Left colon (tissue), 2 donors: ENCODE data around the gene MRNIP. TPM values are rescaled to one million over a fixed set of nuclear protein-coding genes. Genes with fewer than 3 reads are reported as not detected.

Experiments
- ATAC-seq: fragments of 200-7000 bp; cut with Tn5 transposase; one replicate; pipeline ENCODE4 v1.9.1; 2020; ENCODE audit warnings: mild to moderate bottlenecking, moderate library complexity
- DNase-seq, 2 donors: peaks; one replicate each; pipeline ENCODE4 v3.0.0-alpha.2; 2020
- intact Hi-C, 2 donors: fragments of 100-400 bp; cut with DNase I in 1 of 2; cut with micrococcal nuclease in 1 of 2; formaldehyde crosslinking; loops; one replicate each; pipeline versions ENCODE4 v1.11.2 to v1.14.0; 2022; cut with DNase I, micrococcal nuclease
- total RNA-seq, 2 donors: library from RNA; stranded (reverse); fragmentation: NEBNext Ultra II Directional; extraction: Animal tissue kit (Norgen Biotek cat#: 25700); gene quantifications; one replicate each; pipeline ENCODE4 v1.2.1, GENCODE V29; 2021
- donor health status: DM: no; HTN: no; CAD: no.
- donor health status: DM: yes; HTN: yes; CAD: no.

Gene MRNIP
- total RNA-seq, 2 donors from 2014 or later = 16.6 to 18.9 TPM

DNA sequence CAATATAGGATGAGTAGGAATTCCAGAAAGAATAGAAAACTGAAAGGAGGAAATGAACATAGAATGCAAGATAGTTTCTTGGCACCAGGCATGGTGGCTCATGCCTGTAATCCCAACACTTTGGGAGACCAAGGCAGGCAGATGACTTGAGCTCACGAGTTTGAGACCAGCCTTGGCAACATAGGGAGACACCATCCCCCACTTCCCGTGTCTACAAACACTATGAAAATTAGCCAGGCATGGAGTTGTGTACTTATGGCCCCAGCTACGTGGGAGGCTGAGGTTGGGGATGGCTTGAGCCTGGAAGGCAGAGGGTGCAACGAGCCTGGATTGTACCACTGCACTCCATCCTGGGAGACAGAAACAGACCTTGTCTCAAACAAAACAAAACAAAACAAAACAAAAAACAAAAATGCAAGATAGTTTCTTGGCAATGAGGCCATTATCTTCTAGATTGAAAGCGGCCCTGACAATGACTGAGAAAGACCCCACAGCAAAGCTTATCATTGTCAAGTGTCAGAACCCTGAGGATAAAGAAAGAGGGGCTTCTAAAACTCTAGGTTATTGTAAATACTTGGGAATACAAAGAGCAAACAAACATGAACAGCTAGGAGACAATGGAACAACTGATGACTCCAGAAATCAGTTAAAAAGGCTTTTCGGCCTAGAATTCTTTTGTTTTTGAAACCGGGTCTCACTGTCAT is 28.7 kb downstream of the MRNIP start:
- ATAC-seq = no peak
- no peak for DNase-seq

DNA sequence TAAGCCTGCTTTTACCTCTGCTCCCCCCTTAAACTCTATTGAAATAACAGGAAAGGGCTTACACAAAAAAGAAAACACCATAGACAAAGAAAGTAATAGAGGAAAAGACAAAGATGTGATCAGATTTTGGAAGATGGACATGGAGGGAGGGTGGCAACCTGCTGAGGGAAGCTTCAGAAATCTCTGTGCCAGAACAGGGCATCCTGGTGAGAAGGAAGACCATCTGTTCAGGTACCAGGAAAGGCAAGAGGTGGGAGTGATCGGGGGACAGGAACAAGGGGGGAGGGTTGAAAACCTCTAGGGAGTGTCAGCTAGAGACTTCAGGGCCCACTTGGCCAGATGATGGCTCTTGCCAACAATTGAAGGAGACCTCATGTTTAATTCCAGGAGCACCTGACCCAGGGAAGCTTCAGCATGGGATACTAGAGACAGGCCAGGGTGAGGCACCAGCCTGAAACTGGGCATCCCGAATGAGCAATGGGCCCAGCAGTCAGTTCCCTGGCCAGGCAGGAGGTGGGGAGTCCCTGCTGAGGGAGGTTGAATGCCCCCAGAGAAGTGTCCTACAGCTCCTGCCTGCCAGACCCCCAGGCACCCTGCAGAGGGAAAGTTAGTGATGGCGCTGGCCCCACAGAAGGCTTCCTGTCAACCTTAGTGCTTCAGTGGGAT is 29.7 kb downstream of the MRNIP start:
- no peak for ATAC-seq
- intact Hi-C loops = no loop called here
- DNase-seq = no peak

More for the DNA sequence above, 28.7 kb downstream of the MRNIP start:
- intact Hi-C loops = no loop called here

DNA sequence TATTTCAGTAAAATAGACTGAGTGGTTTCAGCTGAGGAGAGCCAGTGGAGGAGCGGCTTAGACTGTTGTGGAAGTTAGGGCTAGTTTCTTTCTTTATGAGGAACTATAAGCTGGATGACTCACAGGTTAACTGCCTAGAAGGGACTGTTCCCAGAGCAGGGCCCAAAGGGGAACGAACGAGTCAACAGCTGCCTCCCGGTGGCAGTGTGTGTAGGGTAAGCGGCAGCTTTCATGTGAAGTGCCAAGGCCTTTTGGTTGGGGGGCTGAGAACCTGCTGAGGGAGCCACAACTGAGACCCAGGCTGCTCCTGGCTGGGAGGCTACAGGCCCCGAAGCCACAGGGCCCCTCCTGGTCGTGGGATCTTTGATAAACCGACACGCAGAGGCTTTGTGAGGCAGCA is 30.9 kb downstream of the MRNIP start:
- peak; percentile 72 to 84 for DNase-seq
- ATAC-seq = peak; percentile 86
- intact Hi-C loops = no loop called here

DNA sequence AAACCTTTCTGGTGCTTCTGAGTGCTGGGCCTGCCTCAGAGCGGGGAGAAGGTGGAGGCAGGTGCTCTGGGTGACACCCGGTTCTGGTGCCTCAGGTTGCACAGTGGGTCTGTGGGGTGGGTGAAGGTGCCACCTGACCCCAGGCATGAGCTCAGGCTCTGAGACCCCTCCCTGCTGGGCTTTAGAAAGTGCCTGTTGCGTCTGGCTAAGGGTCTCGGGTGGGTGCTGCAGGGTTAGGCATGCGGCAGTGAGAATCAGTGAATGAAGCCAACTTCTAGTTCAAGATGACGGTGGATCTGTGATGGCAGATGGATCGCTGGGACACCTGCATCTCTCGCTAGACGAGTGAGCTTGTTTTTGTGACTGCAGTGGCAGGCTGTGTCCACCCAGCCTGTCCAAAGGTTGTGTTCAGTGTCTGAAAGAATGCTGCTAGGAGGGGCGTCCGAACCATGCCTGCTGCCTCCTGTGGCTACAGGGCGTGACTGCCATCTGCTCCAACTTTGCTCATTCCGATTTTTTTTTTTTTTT is 32.9 kb downstream of the MRNIP start:
- DNase-seq (peak; percentile 67 to 84), ATAC-seq (peak; percentile 65)
- intact Hi-C loops = no loop called here

DNA sequence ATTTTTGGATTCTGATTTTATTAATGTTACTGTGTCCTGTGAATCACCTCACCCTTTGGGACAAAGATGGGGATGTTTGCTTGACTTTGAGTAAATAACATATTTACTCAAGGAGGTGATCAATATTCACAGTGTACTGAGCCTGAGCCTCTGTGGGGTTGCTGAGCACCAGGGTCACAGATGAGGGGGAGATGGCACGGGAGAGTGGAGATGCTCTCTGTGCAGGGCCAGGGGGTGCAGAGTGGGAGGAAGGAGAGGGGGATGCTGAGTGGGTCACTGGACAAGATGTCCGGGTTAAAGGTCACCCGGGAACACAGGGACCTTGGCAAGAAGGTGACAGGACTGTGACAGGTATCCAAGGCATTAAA is 33.9 kb downstream of the MRNIP start:
- ATAC-seq (no peak), DNase-seq (no peak)
- intact Hi-C loops = no loop called here

DNA sequence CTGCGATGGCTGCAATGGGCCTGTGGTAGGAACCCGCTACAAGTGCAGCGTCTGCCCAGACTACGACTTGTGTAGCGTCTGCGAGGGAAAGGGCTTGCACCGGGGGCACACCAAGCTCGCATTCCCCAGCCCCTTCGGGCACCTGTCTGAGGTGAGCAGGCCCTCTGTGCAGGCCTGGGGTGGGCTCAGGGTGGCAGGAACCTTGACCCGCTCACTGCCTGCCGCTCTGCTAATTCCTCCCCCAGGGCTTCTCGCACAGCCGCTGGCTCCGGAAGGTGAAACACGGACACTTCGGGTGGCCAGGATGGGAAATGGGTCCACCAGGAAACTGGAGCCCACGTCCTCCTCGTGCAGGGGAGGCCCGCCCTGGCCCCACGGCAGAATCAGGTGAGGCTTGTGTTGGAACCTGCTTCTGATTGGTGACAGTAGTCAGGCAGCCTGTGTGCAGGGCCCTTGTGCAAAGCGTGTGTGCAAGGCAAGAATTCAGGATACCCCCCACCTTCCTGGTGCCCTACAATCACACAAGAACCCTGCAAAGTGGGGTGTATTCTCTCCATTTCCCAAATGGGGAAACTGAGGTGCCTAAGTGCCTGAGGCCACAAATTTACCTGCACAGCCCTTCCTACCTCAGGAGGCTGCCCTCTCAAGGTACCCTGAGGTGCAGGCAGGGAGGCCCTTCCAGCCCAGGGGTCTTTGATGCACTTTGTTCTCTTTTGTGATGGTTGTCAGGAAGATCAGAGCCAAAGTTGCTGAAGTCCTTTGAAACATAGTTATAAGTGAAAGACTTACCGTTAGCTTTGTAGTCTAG is 34.5 kb downstream of the MRNIP start:
- intact Hi-C loops = no loop called here
- DNase-seq (no peak), ATAC-seq (no peak)

DNA sequence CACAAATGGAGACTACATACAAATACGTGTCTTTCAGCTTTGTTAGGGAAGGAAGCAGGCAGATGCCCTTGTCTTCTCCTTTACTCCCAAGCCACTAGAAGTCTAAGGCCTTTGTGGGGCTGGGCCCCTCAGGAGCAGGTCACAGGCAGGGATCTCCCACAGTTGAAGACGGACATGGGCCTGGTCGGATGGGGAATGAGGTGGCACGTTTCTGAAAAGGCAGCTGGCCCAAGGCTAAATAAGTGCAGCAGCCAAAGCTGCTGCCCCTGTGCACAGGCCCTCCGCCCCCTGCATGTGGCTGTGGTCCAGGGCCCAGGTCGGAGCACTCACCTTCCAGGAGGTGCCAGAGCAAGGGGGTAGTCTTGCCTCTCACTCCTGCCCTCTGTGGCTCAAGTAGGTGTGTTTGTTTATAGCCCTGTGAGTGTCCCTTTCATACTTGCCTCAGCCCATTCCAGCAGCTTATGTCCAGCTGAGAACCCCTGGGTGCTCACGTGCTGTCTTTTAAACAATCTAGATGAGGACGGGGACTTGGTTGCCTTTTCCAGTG is 36.1 kb downstream of the MRNIP start:
- ATAC-seq (no peak), DNase-seq (peak in 1 of 2 donors; percentile 16)
- intact Hi-C loops = no loop called here

DNA sequence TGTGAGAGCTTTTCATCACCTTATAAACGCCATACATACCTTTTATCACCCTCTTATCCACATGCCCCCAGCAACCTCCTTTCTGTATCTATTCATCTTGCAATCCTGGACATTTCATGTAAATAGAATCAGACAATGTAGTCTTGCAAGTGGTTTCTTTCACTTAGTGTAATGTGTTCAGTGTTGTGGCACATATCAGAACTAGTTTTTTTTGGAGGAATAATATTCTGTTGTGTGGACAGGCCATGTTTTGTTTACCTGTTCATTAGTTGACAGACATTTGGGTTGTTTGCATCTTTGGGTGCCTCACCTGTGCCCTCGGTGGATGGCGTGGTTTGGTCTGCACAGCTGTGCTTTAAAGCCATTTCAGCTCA is 36.6 kb downstream of the MRNIP start:
- ATAC-seq = no peak
- intact Hi-C loops = no loop called here
- DNase-seq = no peak

DNA sequence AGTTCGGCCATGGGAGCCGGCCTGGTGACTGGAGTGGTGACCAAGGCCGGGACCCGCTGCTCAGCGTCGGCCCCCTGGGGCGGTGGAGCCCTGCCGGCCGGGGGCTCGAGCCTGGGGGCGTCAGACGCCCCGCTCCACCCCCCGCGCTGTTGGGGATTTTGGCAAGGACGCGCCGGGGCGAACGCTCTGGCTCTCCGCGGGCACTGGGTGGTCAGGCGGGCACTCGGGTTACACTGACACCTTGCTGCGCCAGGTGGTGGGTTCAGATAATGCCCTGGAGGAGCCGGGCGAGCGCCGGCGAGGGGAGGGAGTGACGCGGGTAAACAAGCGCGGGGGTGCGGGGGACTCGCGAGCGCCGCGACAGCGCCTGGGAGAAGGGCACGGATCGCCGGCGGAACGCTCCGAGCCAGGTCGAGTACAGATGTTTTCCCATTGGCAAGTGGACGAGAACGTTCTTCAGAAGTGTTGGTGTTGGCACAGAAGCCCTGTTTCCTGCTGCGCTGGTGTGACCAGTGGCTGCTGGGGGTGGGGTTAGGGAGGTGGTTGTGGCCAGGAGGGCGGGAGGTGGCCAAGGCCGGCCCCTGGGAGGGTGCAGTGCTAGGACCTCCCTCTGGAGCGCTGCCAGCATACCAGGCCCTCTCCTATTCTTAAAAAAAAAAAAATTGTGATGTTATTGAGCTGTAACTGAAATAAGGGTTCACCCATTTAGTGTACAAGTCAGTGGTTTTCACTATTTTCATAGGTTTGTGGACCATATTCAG is 37.1 kb downstream of the MRNIP start:
- ATAC-seq (peak; percentile 63), DNase-seq (peak; percentile 97 to 98)
- intact Hi-C loops = no loop called here

DNA sequence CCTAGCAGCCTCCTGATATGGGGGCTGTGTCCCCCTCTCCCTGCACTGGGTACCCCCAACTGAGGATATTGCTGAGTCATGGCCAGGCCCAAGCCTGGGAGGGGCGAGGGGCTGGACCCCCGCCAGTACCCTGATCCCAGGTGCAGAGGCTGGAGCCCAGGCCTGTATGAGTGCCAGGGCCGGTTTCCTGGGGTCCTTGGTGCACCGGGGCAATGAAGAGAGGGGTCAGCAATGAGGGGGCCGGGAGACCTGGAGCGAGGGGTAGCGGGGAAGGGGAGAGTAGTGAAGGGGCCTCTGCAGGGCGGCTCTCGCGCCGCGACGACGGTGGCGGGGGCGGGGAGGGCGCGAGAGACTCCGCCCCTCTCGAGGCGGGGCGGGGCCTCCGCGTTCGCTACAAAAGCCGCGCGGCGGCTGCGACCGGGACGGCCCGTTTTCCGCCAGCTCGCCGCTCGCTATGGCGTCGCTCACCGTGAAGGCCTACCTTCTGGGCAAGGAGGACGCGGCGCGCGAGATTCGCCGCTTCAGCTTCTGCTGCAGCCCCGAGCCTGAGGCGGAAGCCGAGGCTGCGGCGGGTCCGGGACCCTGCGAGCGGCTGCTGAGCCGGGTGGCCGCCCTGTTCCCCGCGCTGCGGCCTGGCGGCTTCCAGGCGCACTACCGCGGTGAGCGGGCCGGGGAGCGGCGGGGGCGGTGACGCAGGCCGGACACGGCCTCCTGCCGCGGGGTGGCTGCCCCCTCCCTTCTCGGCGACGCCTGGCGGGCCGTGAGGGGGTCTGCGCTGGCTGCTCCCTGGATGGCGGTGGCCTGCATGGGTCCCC is 37.9 kb downstream of the MRNIP start, which contains the start of gene SQSTM1:
TSS of gene SQSTM1 (plus strand) at position 423 of the 815 bp plus-strand sequence. CDS start at position 455, 32 bp downstream.
- peak; percentile 59 for ATAC-seq
- intact Hi-C loops = no loop called here
- DNase-seq = peak; percentile 75 to 86

DNA sequence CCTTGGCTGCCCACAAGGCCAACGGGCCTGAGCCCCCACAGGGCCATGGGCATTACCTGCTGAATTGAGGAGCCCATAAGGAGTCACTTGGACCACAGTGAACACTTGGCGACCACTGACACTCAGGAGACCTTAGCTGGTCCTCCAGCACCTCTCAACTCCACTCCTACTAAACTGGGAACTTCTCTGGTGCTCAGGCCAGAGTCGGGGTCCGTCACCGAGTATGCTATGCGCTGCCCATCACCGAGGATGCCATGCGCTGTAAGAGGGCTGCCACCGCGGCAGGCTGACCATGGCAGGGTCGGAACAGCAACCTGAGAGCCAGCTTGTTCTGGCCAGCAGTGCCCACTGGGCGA is 38.5 kb downstream of the MRNIP start:
- DNase-seq = peak in 1 of 2 donors; percentile 51
- intact Hi-C loops = no loop called here
- ATAC-seq = no peak

DNA sequence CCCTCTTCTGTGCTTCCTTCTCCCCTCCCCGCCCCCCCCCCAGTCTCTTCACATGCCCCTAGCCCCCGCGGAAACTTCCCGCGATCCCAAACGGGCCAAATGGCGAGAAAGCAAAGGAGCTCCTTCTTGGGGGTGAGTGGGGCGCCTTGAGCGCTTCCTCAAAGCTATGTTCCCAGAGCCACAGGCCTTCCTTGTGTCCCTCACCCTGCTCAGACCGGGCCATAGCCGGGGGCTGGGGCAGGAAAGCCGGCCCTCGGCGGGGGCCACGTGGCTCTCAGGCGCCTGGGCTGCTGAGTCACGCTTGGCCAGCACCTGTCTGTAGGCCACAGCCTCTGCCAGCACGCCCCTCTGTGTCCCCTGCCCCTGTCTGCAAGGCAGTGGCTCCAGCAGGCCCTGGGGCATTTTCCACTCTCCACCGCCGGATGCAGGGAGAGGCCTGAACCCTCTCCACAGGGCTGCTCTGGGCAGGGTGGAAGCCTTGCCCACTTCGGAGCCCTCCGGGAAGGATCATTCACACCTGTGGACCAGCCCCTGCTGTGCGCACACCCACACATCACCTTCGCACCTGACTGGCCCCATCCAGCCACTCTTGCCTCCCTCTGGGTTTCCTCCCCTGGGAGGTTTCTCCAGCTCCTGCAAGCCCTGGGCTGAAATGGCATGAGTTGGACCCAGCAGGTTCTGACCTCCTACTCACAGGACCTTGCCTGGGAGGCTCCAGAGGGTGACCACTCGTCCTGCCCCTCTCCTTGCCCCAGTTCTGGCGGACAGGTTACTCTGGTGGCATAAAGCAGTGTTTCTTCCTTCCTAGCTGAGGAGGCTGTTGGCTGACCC is 39.1 kb downstream of the MRNIP start:
- intact Hi-C loops = no loop called here
- DNase-seq = peak; percentile 73 to 75
- peak; percentile 26 for ATAC-seq

DNA sequence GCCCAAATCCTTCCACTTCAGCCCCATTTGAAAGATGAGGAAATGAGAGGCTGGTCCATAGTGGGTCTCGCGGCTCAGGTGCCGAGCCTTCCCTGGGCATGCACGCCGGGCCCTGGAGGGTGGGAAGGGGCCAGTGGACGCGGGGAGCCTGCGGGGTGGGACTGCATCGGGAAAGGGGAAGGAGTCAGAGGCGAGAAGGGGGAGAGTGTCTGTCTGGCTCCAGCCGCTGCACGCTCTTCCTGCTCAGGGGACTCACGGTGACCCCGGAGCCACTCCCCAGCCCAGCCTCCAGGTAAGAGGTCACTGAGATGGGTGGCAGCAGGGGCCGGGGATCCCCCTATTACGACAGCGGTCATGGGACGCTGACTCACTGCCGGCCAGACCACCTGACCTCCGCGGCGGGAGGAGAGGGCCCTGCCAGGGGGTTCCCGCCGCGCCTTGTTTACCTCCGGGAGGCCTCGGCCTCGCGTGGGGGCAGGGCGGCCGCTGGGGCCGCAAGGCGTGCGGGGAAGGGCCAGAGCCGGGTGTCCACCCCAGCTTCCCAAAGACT is 39.8 kb downstream of the MRNIP start:
- DNase-seq (peak; percentile 96 to 98), ATAC-seq (peak; percentile 74)
- intact Hi-C loops = no loop called here

DNA sequence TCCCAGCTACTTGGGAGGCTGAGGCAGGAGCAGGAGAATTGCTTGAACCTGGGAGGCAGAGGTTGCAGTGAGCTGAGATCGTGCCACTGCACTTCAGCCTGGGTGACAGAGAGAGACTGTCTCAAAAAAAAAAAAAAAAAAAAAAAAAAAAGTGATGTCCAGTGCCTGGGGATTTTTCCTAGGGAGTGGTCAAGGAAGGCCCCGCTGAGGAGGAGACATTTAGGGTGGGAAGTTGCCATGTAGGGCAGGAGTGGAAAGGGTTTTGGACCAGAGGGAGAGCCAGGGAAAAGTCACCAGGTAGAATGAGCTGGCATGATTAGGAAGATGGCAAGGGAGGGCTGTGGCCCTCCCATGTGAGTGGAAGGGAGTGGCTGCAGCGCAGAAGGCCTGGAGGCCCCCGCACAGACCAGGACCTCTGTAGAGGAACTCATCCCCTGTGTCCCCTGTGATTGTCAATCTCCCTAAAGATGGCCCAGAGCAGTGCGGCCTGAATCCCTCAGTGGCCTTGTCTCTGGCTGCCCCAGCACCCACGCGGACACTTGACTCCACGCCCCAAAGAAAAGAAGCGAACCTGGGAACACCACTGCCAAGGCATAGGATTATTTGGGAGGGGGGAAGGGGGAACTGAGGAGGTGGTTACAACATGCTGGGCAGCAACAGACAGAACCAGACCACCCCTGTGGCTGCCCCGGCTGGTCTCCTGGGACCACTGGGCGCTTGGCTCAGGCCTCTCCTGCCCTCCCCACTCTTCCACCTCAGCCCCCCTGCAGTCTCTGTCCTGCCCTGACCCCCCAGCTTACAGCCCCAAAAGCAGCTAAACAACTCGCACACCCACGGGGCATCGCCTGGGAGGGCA is 40.5 kb downstream of the MRNIP start:
- intact Hi-C loops = no loop called here
- ATAC-seq (no peak), DNase-seq (peak in 1 of 2 donors; percentile 31)

DNA sequence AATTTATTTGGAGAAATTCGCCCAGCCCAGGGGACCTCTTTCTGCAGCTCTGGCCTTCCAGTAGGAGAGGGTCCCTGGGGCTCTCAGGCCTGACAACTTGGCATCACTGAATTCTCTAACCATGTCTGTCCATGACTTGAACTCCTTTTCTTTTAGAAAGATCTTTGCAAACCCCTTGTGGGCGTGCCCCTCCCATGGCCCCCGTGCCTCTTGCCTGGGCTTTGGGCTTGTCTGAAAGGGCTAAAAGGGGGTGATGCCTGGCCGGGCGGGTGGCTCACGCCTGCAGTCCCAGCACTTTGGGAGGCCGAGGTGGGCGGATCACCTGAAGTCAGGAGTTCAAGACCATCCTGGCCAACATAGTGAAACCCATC is 41.2 kb downstream of the MRNIP start:
- intact Hi-C loops = no loop called here
- DNase-seq (peak in 1 of 2 donors; percentile 36), ATAC-seq (no peak)
